ENCODE data around the gene PLXNA4.

The PLXNA4 gene

DNA sequence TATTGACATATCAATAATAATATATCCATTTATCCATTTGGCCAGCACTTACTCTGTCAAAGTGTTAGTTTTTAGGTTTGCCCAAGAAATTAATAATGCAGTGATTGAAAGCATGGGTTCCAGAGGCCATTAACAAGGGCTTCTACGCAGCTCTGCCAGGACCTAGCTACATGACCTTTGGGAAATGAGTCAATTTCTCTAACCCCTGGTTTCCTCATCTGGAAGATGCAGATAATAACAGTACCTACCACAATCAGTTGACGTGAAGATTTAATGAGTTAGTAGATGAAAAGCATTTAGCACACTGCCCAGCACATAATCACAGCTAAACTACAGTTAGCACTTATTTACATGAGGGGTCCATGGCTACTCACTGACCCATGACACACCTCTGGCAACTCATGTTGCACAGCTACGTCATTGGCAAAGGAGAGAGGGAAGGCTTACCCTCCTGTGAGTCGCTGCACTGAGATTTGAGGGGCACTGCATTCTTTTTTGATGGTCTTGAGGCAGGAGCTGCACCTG is 263.7 kb downstream of the PLXNA4 start:
- TF ChIP-seq POLR2AphosphoS5 (IDR thresholded peaks at IDR 0.05; ENCODE audit: low read depth, low read length) (no peak), POU2F2 (IDR thresholded peaks at IDR 0.05; ENCODE audit: low read depth, low read length) (no peak), POLR2A (IDR thresholded peaks at IDR 0.05; ENCODE audit: low read depth, low read length) (no peak), SPI1 (IDR thresholded peaks at IDR 0.05; ENCODE audit: low read depth, low read length) (no peak), TAF1 (IDR thresholded peaks at IDR 0.05; ENCODE audit: low read depth, low read length) (no peak), PAX5 (IDR thresholded peaks at IDR 0.05; ENCODE audit: insufficient read depth, low read length, severe bottlenecking) (no peak)
- FAIRE-seq (no peak), DNase-seq (ENCODE audit: insufficient read length, low spot score) (no peak)

DNA sequence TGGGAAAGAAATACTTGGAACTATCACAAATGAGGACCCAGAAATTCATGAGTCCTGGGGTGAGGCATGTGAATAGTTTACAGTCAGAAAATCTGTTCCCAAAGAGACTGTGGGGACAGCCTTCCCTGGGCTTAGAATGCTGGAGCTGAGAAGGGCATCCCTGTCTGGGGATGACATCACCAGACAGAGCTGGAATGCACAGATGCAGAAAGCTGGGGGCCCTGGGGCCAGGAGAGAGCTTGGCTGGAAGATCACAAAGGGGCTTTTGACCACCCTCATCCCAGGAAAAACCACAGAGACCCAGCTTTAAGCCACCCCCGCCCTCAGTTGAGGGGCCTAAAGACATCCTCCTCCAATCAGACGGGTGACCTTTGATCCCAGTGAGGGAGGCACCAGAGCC is 264.5 kb downstream of the PLXNA4 start:
- TF ChIP-seq SPI1 (IDR thresholded peaks at IDR 0.05; ENCODE audit: low read depth, low read length) = no peak
- DNase-seq (ENCODE audit: insufficient read length, low spot score) (no peak), FAIRE-seq (no peak)

DNA sequence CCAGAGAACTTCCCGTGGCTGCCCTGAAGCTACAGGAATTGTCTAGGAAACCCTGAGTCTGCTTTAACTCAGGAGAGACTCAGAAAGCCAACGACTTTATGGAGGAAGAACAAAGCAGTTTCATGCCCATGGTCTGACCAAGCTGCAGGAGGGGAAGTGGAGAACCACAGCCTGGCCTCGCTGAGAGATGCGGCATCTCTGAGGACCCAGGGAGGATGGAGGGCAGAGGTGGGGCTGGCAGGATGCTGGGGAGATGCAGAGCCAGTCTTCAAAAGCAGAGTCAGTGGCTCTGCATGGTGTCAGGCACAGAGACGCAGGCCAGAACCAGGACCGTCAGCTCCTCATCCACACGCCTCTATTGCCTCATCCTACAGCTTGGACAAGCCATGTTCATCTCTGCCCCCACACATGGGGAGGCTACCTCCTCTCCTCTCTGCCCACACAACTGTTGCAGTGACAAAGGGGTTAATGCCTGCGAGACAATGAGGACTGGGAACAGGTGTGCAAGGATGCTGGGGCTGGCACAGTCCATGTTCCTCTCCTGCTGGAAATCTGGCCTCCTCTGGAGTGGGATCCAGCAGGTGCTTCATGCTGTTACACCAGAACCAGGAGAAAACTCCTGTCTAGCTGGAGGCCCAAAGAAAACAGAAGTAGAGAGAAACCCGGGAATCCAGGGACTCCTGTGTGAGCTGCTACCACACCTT is 267.0 kb downstream of the PLXNA4 start:
- FAIRE-seq = no peak
- TF ChIP-seq POLR2AphosphoS5 (IDR thresholded peaks at IDR 0.05; ENCODE audit: low read depth, low read length) = no peak
- no peak for TF ChIP-seq TAF1 (IDR thresholded peaks at IDR 0.05; ENCODE audit: low read depth, low read length)
- TF ChIP-seq SPI1 (IDR thresholded peaks at IDR 0.05; ENCODE audit: low read depth, low read length) = no peak
- no peak for TF ChIP-seq POLR2A (IDR thresholded peaks at IDR 0.05; ENCODE audit: low read depth, low read length)
- TF ChIP-seq POU2F2 (IDR thresholded peaks at IDR 0.05; ENCODE audit: low read depth, low read length) = no peak
- no peak for TF ChIP-seq PAX5 (IDR thresholded peaks at IDR 0.05; ENCODE audit: insufficient read depth, low read length, severe bottlenecking)
- no peak for DNase-seq (ENCODE audit: insufficient read length, low spot score)

DNA sequence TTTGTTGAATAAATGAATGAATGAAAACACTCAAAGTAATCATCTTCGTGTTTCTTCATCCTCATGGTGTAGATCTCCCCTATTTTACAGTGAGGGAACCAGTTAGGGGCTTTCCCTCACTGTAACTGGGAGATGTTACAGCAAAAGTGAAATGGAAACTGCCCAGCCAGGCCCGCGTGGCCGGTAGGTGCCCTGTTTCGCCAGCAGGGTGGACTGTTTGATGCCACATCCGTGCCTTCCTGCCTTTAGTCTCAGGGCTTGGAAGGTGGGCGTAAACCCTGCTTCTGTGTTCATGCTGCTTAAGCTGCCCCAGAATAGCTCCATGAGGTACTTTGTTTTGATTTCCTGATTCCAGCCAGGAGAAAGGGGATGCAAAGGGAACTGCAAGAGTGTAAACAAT is 268.8 kb downstream of the PLXNA4 start:
- DNase-seq (ENCODE audit: insufficient read length, low spot score) = no peak
- FAIRE-seq = no peak
- TF ChIP-seq POLR2AphosphoS5 (IDR thresholded peaks at IDR 0.05; ENCODE audit: low read depth, low read length) = no peak

DNA sequence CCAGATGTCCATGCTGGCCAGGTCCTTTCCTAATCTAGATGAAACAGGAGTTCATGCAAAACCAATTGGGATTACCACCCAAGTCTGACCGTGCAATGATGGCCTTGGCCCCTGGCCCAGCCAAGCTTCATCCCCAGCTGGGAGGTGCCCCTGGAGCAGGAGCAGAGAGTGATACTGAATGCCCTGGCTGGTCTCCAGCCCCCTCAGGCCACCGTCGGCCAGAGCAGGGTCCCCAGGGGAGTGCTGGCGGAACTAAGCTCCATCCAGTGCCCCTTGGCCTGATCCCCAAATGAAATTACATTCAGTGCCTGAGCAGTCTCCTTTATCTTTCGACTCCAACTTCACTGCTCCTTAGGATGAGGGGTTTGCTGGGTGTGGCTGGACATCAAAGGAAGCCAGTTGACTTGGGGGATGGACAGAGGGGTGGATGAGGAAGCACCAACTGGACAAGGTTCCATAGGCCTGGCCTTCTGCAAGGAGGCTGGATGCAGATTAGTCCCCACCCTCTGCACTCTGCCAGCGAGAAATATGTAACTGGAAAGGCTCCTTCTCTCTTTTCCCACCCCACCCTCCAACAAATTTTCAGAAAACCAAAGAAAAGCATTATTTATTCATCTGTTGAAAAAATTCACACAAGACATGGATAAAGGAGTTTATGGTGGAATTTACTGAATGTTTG is 275.5 kb downstream of the PLXNA4 start:
- FAIRE-seq = no peak
- DNase-seq (ENCODE audit: insufficient read length, low spot score) = no peak
- no peak for TF ChIP-seq POLR2A (IDR thresholded peaks at IDR 0.05; ENCODE audit: low read depth, low read length)

DNA sequence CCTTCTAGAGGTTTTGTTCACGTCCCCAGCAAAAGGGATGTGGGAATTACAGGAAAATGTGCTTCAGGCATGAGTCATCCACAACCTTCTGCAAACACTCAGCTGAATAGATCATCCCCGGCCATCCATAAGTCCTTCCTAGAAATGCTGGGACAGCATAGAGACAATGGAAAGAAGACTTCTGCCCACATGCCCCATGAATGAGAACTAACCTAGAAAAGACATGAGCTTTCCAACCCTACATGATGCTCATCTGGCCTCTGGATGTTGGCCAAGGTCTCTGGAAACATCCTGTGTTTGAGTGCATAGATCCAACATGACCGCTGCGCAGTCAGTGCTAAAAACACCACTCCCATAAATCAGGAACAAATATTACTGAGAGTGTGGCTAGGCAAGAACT is 277.5 kb downstream of the PLXNA4 start:
- DNase-seq (ENCODE audit: insufficient read length, low spot score) (no peak), FAIRE-seq (no peak)

GRCh38 chr7:132296820-132297219 is 279.4 kb downstream of the PLXNA4 start:
- FAIRE-seq (no peak), DNase-seq (ENCODE audit: insufficient read length, low spot score) (no peak)
- no peak for TF ChIP-seq POLR2A (IDR thresholded peaks at IDR 0.05; ENCODE audit: low read depth, low read length)
- no peak for TF ChIP-seq TAF1 (IDR thresholded peaks at IDR 0.05; ENCODE audit: low read depth, low read length)
- no peak for TF ChIP-seq POU2F2 (IDR thresholded peaks at IDR 0.05; ENCODE audit: low read depth, low read length)
- no peak for TF ChIP-seq SPI1 (IDR thresholded peaks at IDR 0.05; ENCODE audit: low read depth, low read length)
- TF ChIP-seq POLR2AphosphoS5 (IDR thresholded peaks at IDR 0.05; ENCODE audit: low read depth, low read length) = no peak
- TF ChIP-seq PAX5 (IDR thresholded peaks at IDR 0.05; ENCODE audit: insufficient read depth, low read length, severe bottlenecking) = no peak

More for the DNA sequence above, 277.5 kb downstream of the PLXNA4 start:
- TF ChIP-seq POU2F2 (IDR thresholded peaks at IDR 0.05; ENCODE audit: low read depth, low read length) (no peak), TAF1 (IDR thresholded peaks at IDR 0.05; ENCODE audit: low read depth, low read length) (no peak), PAX5 (IDR thresholded peaks at IDR 0.05; ENCODE audit: insufficient read depth, low read length, severe bottlenecking) (no peak), POLR2A (IDR thresholded peaks at IDR 0.05; ENCODE audit: low read depth, low read length) (no peak), POLR2AphosphoS5 (IDR thresholded peaks at IDR 0.05; ENCODE audit: low read depth, low read length) (no peak), SPI1 (IDR thresholded peaks at IDR 0.05; ENCODE audit: low read depth, low read length) (no peak)

DNA sequence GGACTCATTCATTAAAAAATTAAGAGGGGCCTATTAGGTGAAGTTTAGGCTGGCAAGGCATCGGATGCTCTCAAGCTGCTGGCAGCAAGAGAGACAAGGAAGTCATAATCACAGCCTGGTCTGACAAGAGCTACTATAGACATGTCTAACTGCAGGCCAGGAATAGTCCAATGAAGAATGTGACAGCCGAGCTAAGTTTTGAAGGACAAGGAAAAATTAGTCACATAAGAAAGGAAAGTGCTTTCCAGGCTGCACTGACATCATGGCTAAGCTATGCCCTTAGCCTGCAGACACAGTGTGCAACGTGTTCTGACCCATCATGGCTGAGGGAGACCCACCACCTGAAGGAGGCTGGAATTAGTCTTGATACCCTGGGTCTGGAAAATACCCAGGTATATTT is 281.1 kb downstream of the PLXNA4 start:
- FAIRE-seq (no peak), DNase-seq (ENCODE audit: insufficient read length, low spot score) (no peak)
- TF ChIP-seq PAX5 (IDR thresholded peaks at IDR 0.05; ENCODE audit: insufficient read depth, low read length, severe bottlenecking) = no peak
- no peak for TF ChIP-seq POU2F2 (IDR thresholded peaks at IDR 0.05; ENCODE audit: low read depth, low read length)
- TF ChIP-seq SPI1 (IDR thresholded peaks at IDR 0.05; ENCODE audit: low read depth, low read length) = no peak
- TF ChIP-seq TAF1 (IDR thresholded peaks at IDR 0.05; ENCODE audit: low read depth, low read length) = no peak

DNA sequence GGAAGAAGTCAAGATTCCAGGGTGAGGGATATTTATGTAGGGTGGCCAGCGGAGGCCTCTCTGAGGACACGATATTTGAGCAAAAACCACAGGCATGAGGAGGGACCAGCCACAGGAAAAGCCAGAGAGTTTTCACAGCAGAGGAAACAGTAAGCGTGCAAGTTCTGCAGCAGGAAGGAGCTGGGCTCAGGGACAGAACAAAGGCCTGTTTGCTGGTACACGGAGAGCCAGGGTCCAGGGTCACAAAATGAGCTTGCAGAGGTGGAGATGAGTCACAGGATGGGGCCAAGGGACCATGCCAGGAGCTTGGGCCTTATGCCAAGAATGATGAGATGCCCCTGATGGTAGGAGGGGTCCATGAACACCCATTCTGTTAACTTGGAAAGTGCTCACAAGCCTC is 283.5 kb downstream of the PLXNA4 start:
- DNase-seq (ENCODE audit: insufficient read length, low spot score) (no peak), FAIRE-seq (no peak)
- TF ChIP-seq TAF1 (IDR thresholded peaks at IDR 0.05; ENCODE audit: low read depth, low read length) (no peak), PAX5 (IDR thresholded peaks at IDR 0.05; ENCODE audit: insufficient read depth, low read length, severe bottlenecking) (no peak), POLR2A (IDR thresholded peaks at IDR 0.05; ENCODE audit: low read depth, low read length) (no peak), POU2F2 (IDR thresholded peaks at IDR 0.05; ENCODE audit: low read depth, low read length) (no peak), POLR2AphosphoS5 (IDR thresholded peaks at IDR 0.05; ENCODE audit: low read depth, low read length) (no peak), SPI1 (IDR thresholded peaks at IDR 0.05; ENCODE audit: low read depth, low read length) (no peak)

- no peak for TF ChIP-seq SPI1 (IDR thresholded peaks at IDR 0.05; ENCODE audit: low read depth, low read length)
- no peak for TF ChIP-seq POU2F2 (IDR thresholded peaks at IDR 0.05; ENCODE audit: low read depth, low read length)
- TF ChIP-seq POLR2A (IDR thresholded peaks at IDR 0.05; ENCODE audit: low read depth, low read length) = no peak
- no peak for TF ChIP-seq POLR2AphosphoS5 (IDR thresholded peaks at IDR 0.05; ENCODE audit: low read depth, low read length)
- TF ChIP-seq TAF1 (IDR thresholded peaks at IDR 0.05; ENCODE audit: low read depth, low read length) = no peak
- no peak for TF ChIP-seq PAX5 (IDR thresholded peaks at IDR 0.05; ENCODE audit: insufficient read depth, low read length, severe bottlenecking)
- FAIRE-seq (no peak), DNase-seq (ENCODE audit: insufficient read length, low spot score) (no peak)
Measured at GRCh38 chr7:132291481-132291880, 284.8 kb downstream of the PLXNA4 start.
